Liver (tissue), 3 donors: ENCODE data around the gene SYF2.

ENCODE experiments used
- ATF3 ChIP-seq: IDR thresholded peaks from 2 replicates; pipeline ENCODE4 v1.6.1; 2016; ENCODE audit warnings: antibody characterized with exemption
- CTCF ChIP-seq: fragments of 150-350 bp; IDR thresholded peaks from 2 replicates; pipeline ENCODE4 v1.5.1; 2017; ENCODE audit warnings: improper control_type of control experiment, low read depth, low read length; ENCODE audit not compliant: missing input control
- GABPA ChIP-seq, 2 donors: IDR thresholded peaks in 1 of 2; conservative IDR thresholded peaks in 1 of 2; 2 replicates each; pipeline ENCODE4 v1.6.1; 2016; ENCODE audit warnings: antibody characterized with exemption in 2 of 2, mild to moderate bottlenecking in 1 of 2, moderate library complexity in 1 of 2
- JUND ChIP-seq, 2 donors: IDR thresholded peaks; 2 replicates each; pipeline ENCODE4 v1.6.1; 2016; ENCODE audit warnings: antibody characterized with exemption in 2 of 2
- MAX ChIP-seq: IDR thresholded peaks from 2 replicates; pipeline ENCODE4 v1.6.1; 2016; ENCODE audit warnings: antibody characterized with exemption
- RAD21 ChIP-seq, 2 donors: IDR thresholded peaks; 2 replicates each; pipeline ENCODE4 v1.6.1; 2016; ENCODE audit warnings: antibody characterized with exemption in 2 of 2, mild to moderate bottlenecking in 2 of 2
- REST ChIP-seq: IDR thresholded peaks from 2 replicates; pipeline ENCODE4 v1.6.1; 2016; ENCODE audit warnings: antibody characterized with exemption, mild to moderate bottlenecking
- SP1 ChIP-seq: IDR thresholded peaks from 2 replicates; pipeline ENCODE4 v1.6.1; 2018; ENCODE audit warnings: antibody characterized with exemption, mild to moderate bottlenecking
- YY1 ChIP-seq: IDR thresholded peaks from 2 replicates; pipeline ENCODE4 v1.6.1; 2016; ENCODE audit warnings: antibody characterized with exemption, mild to moderate bottlenecking
- donor health status: healthy.
- donor health status: healthy.

- no peak for TF ChIP-seq CTCF
- TF ChIP-seq JUND (IDR thresholded peaks at IDR 0.05), result no peak
- no peak for TF ChIP-seq ATF3
- no peak for TF ChIP-seq MAX
- TF ChIP-seq REST, result no peak
- TF ChIP-seq YY1, result no peak
- TF ChIP-seq GABPA (IDR thresholded peaks at IDR 0.05 in 1 of 2, conservative IDR thresholded peaks at IDR 0.05 in 1 of 2), result no peak
- TF ChIP-seq RAD21 (IDR thresholded peaks at IDR 0.05), result no peak
- TF ChIP-seq SP1, result no peak
Observed at GRCh38 chr1:25210728-25211127, 21.6 kb downstream of the SYF2 start.
